ENCODE measurements around the gene AKT2. TPM values are rescaled to one million over a fixed set of nuclear protein-coding genes. Genes with fewer than 3 reads are reported as not detected.
"Not testable (repeated sequence)": the region's sequence is repeated elsewhere in the genome, so short reads cannot be mapped to it uniquely, and the experiment has no call there.

Gene AKT2
- 54.8 and 57.9 TPM in 2 replicates for total RNA-seq

GRCh38 chr19:40284501-40285352 lies at the start of gene AKT2:
TSS of gene AKT2 (minus strand) at chr19:40285345. CDS start at chr19:40265267, 20,078 bp downstream.
- no peaks in the 10 kb centered on the region for H3K27me3 ChIP-seq (ENCODE audit: control insufficient read depth, insufficient read depth, low read length)
- FAIRE-seq, result no peak
- H3K36me3 ChIP-seq (ENCODE audit: control insufficient read depth, insufficient read depth, low read length), result peaks cover 3% of the 10 kb centered on the region
- peak within 1 kb of the TSS; percentile 80 for H3K4me3 ChIP-seq (ENCODE audit: low read depth, low read length)
- no peak for TF ChIP-seq CTCF (IDR thresholded peaks at IDR 0.05; ENCODE audit: insufficient read depth, low read length, severe bottlenecking)
- DNase-seq (ENCODE audit: low read depth), result no peak

- H3K27me3 ChIP-seq (ENCODE audit: control insufficient read depth, insufficient read depth, low read length); DNase-seq (ENCODE audit: low read depth); H3K4me3 ChIP-seq (ENCODE audit: low read depth, low read length); FAIRE-seq: not testable (repeated sequence)
- peaks cover 16% of the 10 kb centered on the region for H3K36me3 ChIP-seq (ENCODE audit: control insufficient read depth, insufficient read depth, low read length)
Measured at GRCh38 chr19:40333083-40333482, 47.9 kb upstream of the AKT2 start.

GRCh38 chr19:40332669-40333068 lies 47.5 kb upstream of the AKT2 start:
- no peak for TF ChIP-seq CTCF (IDR thresholded peaks at IDR 0.05; ENCODE audit: insufficient read depth, low read length, severe bottlenecking)
- Histone ChIP-seq H3K36me3 (ENCODE audit: control insufficient read depth, insufficient read depth, low read length) (peaks cover 18% of the 10 kb centered on the region), H3K4me3 (ENCODE audit: low read depth, low read length) (no peak overlapping the region), H3K27me3 (ENCODE audit: control insufficient read depth, insufficient read depth, low read length) (no peaks in the 10 kb centered on the region)
- FAIRE-seq, result no peak
- no peak for DNase-seq (ENCODE audit: low read depth)

GRCh38 chr19:40331052-40331451 lies 45.9 kb upstream of the AKT2 start:
- DNase-seq (ENCODE audit: low read depth), result peak; percentile 73
- no peak overlapping the region for H3K4me3 ChIP-seq (ENCODE audit: low read depth, low read length)
- H3K36me3 ChIP-seq (ENCODE audit: control insufficient read depth, insufficient read depth, low read length), result peaks cover 16% of the 10 kb centered on the region
- H3K27me3 ChIP-seq (ENCODE audit: control insufficient read depth, insufficient read depth, low read length), result no peaks in the 10 kb centered on the region
- FAIRE-seq, result no peak
- no peak for TF ChIP-seq CTCF (IDR thresholded peaks at IDR 0.05; ENCODE audit: insufficient read depth, low read length, severe bottlenecking)

GRCh38 chr19:40326201-40326600 lies 41.1 kb upstream of the AKT2 start:
- DNase-seq (ENCODE audit: low read depth), result no peak
- no peak for FAIRE-seq
- TF ChIP-seq CTCF (IDR thresholded peaks at IDR 0.05; ENCODE audit: insufficient read depth, low read length, severe bottlenecking), result no peak
- Histone ChIP-seq H3K4me3 (ENCODE audit: low read depth, low read length) (no peak overlapping the region), H3K27me3 (ENCODE audit: control insufficient read depth, insufficient read depth, low read length) (no peaks in the 10 kb centered on the region), H3K36me3 (ENCODE audit: control insufficient read depth, insufficient read depth, low read length) (peaks cover 33% of the 10 kb centered on the region)

- H3K4me3 ChIP-seq (ENCODE audit: low read depth, low read length), result no peak overlapping the region
- TF ChIP-seq CTCF (IDR thresholded peaks at IDR 0.05; ENCODE audit: insufficient read depth, low read length, severe bottlenecking), result no peak
- no peaks in the 10 kb centered on the region for H3K27me3 ChIP-seq (ENCODE audit: control insufficient read depth, insufficient read depth, low read length)
- peaks cover 30% of the 10 kb centered on the region for H3K36me3 ChIP-seq (ENCODE audit: control insufficient read depth, insufficient read depth, low read length)
- FAIRE-seq (no peak), DNase-seq (ENCODE audit: low read depth) (no peak)
Measured at GRCh38 chr19:40323705-40324104, 38.6 kb upstream of the AKT2 start.

Data from bronchial epithelial cell (primary cell).